ENCODE data around the gene ADPGK. TPM values are rescaled to one million over a fixed set of nuclear protein-coding genes. Genes with fewer than 3 reads are reported as not detected.
"Not testable (repeated sequence)": the region's sequence is repeated elsewhere in the genome, so short reads cannot be mapped to it uniquely, and the experiment has no call there.

ADPGK gene
- total and polyA plus RNA-seq, 2 donors: 63.9 to 100 TPM

DNA sequence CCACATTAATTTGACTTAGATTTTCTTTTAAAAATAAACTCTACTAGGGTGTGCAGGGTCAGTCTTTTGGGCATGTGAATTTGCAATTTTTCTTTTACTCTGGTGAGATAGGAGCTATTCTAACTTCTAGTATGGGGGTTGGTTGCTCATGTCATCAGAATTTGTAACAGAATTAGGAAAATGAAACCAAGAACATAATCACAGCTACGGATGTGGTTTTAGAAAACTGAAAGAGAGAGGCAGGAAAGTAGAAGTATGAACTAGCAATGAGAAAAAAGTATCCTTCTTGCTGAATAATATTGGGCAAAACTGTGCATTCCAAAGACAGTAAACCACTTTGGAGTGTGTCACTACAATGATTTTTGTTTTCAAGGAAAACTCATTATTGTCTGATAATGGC lies 43.3 kb downstream of the ADPGK start:
- Histone ChIP-seq H3K27me3 (ENCODE audit: control insufficient read depth in 2 of 2, insufficient read depth in 1 of 2, low read length in 1 of 2) (no peaks in the 10 kb centered on the region), H3K27ac (ENCODE audit: low read depth in 1 of 2, low read length in 1 of 2) (peak overlapping the region in 1 of 2 donors; percentile 45), H3K9me3 (ENCODE audit: control insufficient read depth in 2 of 2, insufficient read depth in 1 of 2, low read length in 1 of 2) (no peaks in the 10 kb centered on the region), H3K36me3 (ENCODE audit: control insufficient read depth in 2 of 2, insufficient read depth in 2 of 2, low read length in 1 of 2) (peaks cover 18 to 24% of the 10 kb centered on the region in 2 donors), H3K4me3 (ENCODE audit: low read length in 2 of 2) (no peak overlapping the region), H3K4me1 (ENCODE audit: control insufficient read depth in 2 of 2, insufficient read depth in 2 of 2, low read length in 2 of 2) (peaks cover 0 to 3% of the 10 kb centered on the region in 2 donors)
- 14% methylated on average over 1 of the region's 1 CpG for WGBS
- peak in 5 of 9 donors; percentile 7 to 53 (median 9) for DNase-seq (ENCODE audit: low read depth in 6 of 9, low spot score in 9 of 9)

DNA sequence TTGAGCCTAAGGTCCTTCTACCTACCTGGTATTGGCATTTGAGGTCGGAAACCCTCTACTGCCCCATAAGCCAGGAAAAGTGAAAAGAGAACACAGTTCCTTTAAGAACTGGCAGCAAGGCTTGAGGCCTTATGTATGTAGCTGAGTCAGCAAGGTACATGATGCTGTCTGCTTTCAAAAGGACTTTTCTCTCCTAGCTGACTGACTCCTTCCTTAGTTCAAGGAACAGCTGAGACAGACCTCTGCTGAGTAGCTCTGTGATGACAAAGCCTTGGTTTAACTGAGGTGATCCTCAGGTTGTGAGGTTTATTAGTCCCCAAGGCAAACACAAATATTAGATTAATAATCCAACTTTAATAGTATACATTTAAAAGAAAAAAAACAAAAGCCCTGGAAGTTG lies 45.8 kb downstream of the ADPGK start:
- WGBS: 94% methylated on average over 1 of the region's 1 CpG
- peaks cover 18 to 27% of the 10 kb centered on the region in 2 donors for H3K36me3 ChIP-seq (ENCODE audit: control insufficient read depth in 2 of 2, insufficient read depth in 2 of 2, low read length in 1 of 2)
- H3K27me3 ChIP-seq (ENCODE audit: control insufficient read depth in 2 of 2, insufficient read depth in 1 of 2, low read length in 1 of 2): no peaks in the 10 kb centered on the region
- H3K9me3 ChIP-seq (ENCODE audit: control insufficient read depth in 2 of 2, insufficient read depth in 1 of 2, low read length in 1 of 2): no peaks in the 10 kb centered on the region
- DNase-seq (ENCODE audit: low read depth in 6 of 9, low spot score in 9 of 9): no peak
- H3K4me1 ChIP-seq (ENCODE audit: control insufficient read depth in 2 of 2, insufficient read depth in 2 of 2, low read length in 2 of 2): peaks cover 0 to 3% of the 10 kb centered on the region in 2 donors
- H3K4me3 ChIP-seq (ENCODE audit: low read length in 2 of 2): no peak overlapping the region
- no peak overlapping the region for H3K27ac ChIP-seq (ENCODE audit: low read depth in 1 of 2, low read length in 1 of 2)

DNA sequence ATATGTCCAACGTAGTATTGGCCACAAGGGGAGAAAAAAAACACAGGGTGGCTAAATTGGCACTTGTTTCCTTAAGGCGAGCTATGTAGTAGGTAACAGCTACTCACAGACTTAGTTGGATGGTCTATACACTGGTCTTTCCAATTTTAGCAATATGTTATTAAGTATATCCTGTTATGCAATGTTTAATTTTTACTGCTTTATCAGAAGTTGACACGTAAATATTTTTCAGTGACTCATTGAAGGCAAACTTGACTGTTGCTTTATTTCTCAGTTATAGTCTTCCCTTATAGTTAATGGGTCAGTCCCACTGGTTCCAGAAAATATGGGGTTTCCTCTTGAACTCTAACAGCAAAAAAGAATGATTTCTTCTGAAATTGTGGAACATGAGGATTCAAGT lies 46.5 kb downstream of the ADPGK start:
- H3K4me3 ChIP-seq (ENCODE audit: low read length in 2 of 2): no peak overlapping the region
- peaks cover 0 to 3% of the 10 kb centered on the region in 2 donors for H3K4me1 ChIP-seq (ENCODE audit: control insufficient read depth in 2 of 2, insufficient read depth in 2 of 2, low read length in 2 of 2)
- no peak overlapping the region for H3K27ac ChIP-seq (ENCODE audit: low read depth in 1 of 2, low read length in 1 of 2)
- H3K9me3 ChIP-seq (ENCODE audit: control insufficient read depth in 2 of 2, insufficient read depth in 1 of 2, low read length in 1 of 2): no peaks in the 10 kb centered on the region
- DNase-seq (ENCODE audit: low read depth in 6 of 9, low spot score in 9 of 9): no peak
- no peaks in the 10 kb centered on the region for H3K27me3 ChIP-seq (ENCODE audit: control insufficient read depth in 2 of 2, insufficient read depth in 1 of 2, low read length in 1 of 2)
- peaks cover 18 to 27% of the 10 kb centered on the region in 2 donors for H3K36me3 ChIP-seq (ENCODE audit: control insufficient read depth in 2 of 2, insufficient read depth in 2 of 2, low read length in 1 of 2)
- WGBS: 98% methylated on average over 3 of the region's 3 CpGs

DNA sequence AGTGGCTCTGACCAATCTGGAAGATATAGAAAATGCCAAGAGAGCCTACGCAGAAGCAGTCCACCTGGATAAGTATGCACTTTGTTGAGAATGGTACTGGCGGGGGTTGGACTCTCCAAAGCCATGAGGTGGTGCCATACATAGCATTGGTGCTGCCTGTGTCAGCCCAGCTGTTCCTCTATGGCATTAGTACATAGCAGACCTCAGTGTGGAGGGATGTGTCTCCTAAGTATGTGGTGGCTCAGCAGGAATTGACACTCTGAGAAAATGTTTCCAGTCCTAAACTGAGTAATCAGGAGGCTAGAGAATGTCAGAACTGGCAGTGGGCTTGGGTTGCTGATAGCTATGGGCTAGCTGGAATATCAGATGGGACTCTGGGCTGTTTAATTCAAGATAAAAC lies 48.4 kb downstream of the ADPGK start:
- no peak overlapping the region for H3K4me3 ChIP-seq (ENCODE audit: low read length in 2 of 2)
- over 99% methylated on average over 2 of the region's 2 CpGs for WGBS

DNA sequence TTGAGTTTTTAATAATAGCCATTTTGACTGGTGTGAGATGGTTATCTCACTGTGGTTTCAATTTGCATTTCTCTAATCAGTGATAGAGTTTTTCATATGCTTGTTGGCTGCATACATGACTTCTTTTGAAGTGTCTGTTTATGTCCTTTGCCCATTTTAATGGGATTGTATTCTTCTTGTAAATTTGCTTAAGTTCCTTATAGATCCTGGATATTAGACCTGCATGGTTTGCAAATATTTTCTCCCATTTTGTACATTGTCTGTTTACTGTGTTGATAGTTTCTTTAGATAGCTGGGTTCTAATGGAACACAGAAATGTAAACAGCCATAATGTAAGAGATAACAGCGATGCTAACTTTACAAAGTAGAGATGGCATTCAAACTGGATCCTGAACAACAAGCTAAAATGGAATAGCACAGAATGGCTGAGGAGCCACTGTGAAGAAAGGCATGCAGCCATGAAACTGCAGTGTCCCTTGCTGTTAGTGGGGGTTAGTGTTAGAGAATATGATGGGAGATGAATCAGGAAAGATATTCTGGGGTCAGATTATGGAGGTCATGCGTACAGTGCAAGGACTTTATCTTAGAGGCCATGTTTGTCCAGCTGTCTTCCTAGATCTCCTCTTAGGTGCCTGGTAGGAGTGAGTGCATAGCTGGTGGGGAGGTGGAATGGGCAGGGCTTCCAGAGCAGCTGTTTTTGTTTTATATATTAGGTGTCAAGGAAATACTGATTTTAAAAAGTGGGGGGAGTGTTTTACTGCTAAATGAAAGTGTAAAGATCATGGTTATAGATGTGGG lies 49.4 kb downstream of the ADPGK start:
- Histone ChIP-seq H3K9me3 (ENCODE audit: control insufficient read depth in 2 of 2, insufficient read depth in 1 of 2, low read length in 1 of 2) (no peaks in the 10 kb centered on the region), H3K36me3 (ENCODE audit: control insufficient read depth in 2 of 2, insufficient read depth in 2 of 2, low read length in 1 of 2) (peaks cover 27 to 33% of the 10 kb centered on the region in 2 donors), H3K4me1 (ENCODE audit: control insufficient read depth in 2 of 2, insufficient read depth in 2 of 2, low read length in 2 of 2) (no peaks in the 10 kb centered on the region), H3K27me3 (ENCODE audit: control insufficient read depth in 2 of 2, insufficient read depth in 1 of 2, low read length in 1 of 2) (no peaks in the 10 kb centered on the region), H3K27ac (ENCODE audit: low read depth in 1 of 2, low read length in 1 of 2) (no peak overlapping the region), H3K4me3 (ENCODE audit: low read length in 2 of 2) (no peak overlapping the region)
- DNase-seq (ENCODE audit: low read depth in 6 of 9, low spot score in 9 of 9): no peak
- 100% methylated on average over 2 of the region's 2 CpGs for WGBS

More for the DNA sequence above, 48.4 kb downstream of the ADPGK start:
- Histone ChIP-seq H3K4me1 (ENCODE audit: control insufficient read depth in 2 of 2, insufficient read depth in 2 of 2, low read length in 2 of 2) (peaks cover 0 to 3% of the 10 kb centered on the region in 2 donors), H3K27ac (ENCODE audit: low read depth in 1 of 2, low read length in 1 of 2) (no peak overlapping the region), H3K27me3 (ENCODE audit: control insufficient read depth in 2 of 2, insufficient read depth in 1 of 2, low read length in 1 of 2) (no peaks in the 10 kb centered on the region), H3K9me3 (ENCODE audit: control insufficient read depth in 2 of 2, insufficient read depth in 1 of 2, low read length in 1 of 2) (no peaks in the 10 kb centered on the region), H3K36me3 (ENCODE audit: control insufficient read depth in 2 of 2, insufficient read depth in 2 of 2, low read length in 1 of 2) (peaks cover 27 to 33% of the 10 kb centered on the region in 2 donors)
- no peak for DNase-seq (ENCODE audit: low read depth in 6 of 9, low spot score in 9 of 9)

DNA sequence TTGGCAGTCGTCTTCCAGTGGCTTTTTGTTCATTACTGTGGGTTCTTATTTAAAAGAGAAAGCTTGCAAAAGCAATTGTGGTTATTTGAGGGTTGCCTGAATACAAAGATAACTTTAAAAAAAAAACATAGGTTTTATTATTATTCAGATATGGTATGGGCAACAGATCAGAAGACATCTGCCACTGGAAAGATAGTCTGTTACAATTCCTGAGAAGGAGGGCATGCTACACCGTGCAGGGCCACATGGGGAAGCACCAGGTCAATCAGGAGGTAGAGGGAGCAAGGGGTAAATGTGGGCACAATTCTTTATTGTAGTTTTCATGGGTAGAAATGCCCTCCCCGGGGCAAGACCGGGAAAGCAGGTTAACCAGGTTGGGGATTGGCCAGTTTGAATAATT lies 51.0 kb downstream of the ADPGK start:
- H3K27me3 ChIP-seq (ENCODE audit: control insufficient read depth in 2 of 2, insufficient read depth in 1 of 2, low read length in 1 of 2): no peaks in the 10 kb centered on the region
- H3K4me3 ChIP-seq (ENCODE audit: low read length in 2 of 2): no peak overlapping the region
- WGBS: 96% methylated on average over 4 of the region's 4 CpGs
- DNase-seq (ENCODE audit: low read depth in 6 of 9, low spot score in 9 of 9): no peak
- peaks cover 19 to 27% of the 10 kb centered on the region in 2 donors for H3K36me3 ChIP-seq (ENCODE audit: control insufficient read depth in 2 of 2, insufficient read depth in 2 of 2, low read length in 1 of 2)
- H3K27ac ChIP-seq (ENCODE audit: low read depth in 1 of 2, low read length in 1 of 2): no peak overlapping the region
- no peaks in the 10 kb centered on the region for H3K4me1 ChIP-seq (ENCODE audit: control insufficient read depth in 2 of 2, insufficient read depth in 2 of 2, low read length in 2 of 2)
- H3K9me3 ChIP-seq (ENCODE audit: control insufficient read depth in 2 of 2, insufficient read depth in 1 of 2, low read length in 1 of 2): no peaks in the 10 kb centered on the region

DNA sequence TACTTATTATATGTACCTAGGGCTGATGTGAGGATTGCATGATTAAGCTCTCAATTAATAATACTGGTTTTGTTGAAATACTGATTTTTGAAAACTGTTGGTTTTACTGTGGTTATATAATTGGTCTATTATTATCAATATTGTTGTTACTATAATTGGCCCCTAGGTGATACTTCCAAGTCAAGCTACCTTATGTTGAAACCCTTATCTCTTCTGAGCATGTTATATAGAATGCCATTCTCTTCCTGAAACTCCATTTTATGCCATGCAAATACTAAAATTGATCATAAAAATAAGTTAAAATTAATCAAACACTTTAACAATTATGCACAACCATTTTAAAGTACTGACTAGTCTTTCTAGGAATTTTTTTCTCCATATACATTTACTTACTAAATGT lies 51.5 kb downstream of the ADPGK start:
- no peak for DNase-seq (ENCODE audit: low read depth in 6 of 9, low spot score in 9 of 9)
- Histone ChIP-seq H3K27ac (ENCODE audit: low read depth in 1 of 2, low read length in 1 of 2) (no peak overlapping the region), H3K4me3 (ENCODE audit: low read length in 2 of 2) (no peak overlapping the region), H3K27me3 (ENCODE audit: control insufficient read depth in 2 of 2, insufficient read depth in 1 of 2, low read length in 1 of 2) (no peaks in the 10 kb centered on the region), H3K9me3 (ENCODE audit: control insufficient read depth in 2 of 2, insufficient read depth in 1 of 2, low read length in 1 of 2) (no peaks in the 10 kb centered on the region), H3K36me3 (ENCODE audit: control insufficient read depth in 2 of 2, insufficient read depth in 2 of 2, low read length in 1 of 2) (peaks cover 16 to 25% of the 10 kb centered on the region in 2 donors), H3K4me1 (ENCODE audit: control insufficient read depth in 2 of 2, insufficient read depth in 2 of 2, low read length in 2 of 2) (no peaks in the 10 kb centered on the region)

DNA sequence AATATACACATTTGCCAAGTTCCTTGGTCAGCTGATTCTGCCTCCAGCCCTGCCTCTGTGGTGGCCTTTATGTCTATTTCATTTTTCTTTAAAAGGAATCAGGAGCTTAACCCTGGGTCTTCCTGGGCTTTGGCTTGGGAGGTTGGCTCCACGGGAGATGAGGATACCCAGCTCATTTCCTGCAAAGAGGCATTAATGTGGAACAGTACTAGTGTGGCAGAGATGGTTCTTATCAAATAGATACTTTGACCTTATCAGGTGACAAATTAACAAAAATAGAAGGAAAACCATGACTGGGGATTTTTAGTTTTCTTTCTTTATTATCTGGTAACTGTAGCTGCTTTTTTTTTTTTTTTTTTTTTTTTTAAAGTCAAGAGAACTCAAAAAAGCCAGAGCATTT lies 54.7 kb downstream of the ADPGK start:
- Histone ChIP-seq H3K4me1 (ENCODE audit: control insufficient read depth in 2 of 2, insufficient read depth in 2 of 2, low read length in 2 of 2) (no peaks in the 10 kb centered on the region), H3K27ac (ENCODE audit: low read depth in 1 of 2, low read length in 1 of 2) (no peak overlapping the region), H3K9me3 (ENCODE audit: control insufficient read depth in 2 of 2, insufficient read depth in 1 of 2, low read length in 1 of 2) (no peaks in the 10 kb centered on the region), H3K36me3 (ENCODE audit: control insufficient read depth in 2 of 2, insufficient read depth in 2 of 2, low read length in 1 of 2) (peaks cover 9 to 14% of the 10 kb centered on the region in 2 donors), H3K4me3 (ENCODE audit: low read length in 2 of 2) (no peak overlapping the region), H3K27me3 (ENCODE audit: control insufficient read depth in 2 of 2, insufficient read depth in 1 of 2, low read length in 1 of 2) (no peaks in the 10 kb centered on the region)
- DNase-seq (ENCODE audit: low read depth in 6 of 9, low spot score in 9 of 9): no peak
- 100% methylated on average over 1 of the region's 1 CpG for whole genome bisulfite sequencing

DNA sequence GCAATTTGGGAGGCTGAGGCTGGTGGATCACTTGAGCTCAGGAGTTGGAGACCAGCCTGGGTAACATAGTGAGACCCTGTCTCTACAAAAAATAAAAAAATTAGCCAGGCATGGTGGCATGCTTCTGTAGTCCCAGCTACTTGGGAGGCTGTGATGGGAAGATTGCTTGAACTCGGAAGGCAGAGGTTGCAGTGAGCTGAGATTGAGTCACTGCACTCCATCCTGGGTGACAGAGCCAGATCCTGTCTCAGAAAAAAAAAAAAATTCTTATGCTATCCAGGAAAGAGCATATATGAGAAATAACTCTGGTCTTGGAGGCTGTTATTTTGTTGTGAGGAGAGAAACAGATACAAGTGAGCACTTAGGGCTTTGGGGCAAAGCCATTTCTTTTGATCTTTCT lies 55.3 kb downstream of the ADPGK start:
- WGBS: 96% methylated on average over 1 of the region's 1 CpG
- H3K36me3 ChIP-seq (ENCODE audit: control insufficient read depth in 2 of 2, insufficient read depth in 2 of 2, low read length in 1 of 2): peaks cover 11 to 14% of the 10 kb centered on the region in 2 donors
- H3K4me1 ChIP-seq (ENCODE audit: control insufficient read depth in 2 of 2, insufficient read depth in 2 of 2, low read length in 2 of 2); H3K27me3 ChIP-seq (ENCODE audit: control insufficient read depth in 2 of 2, insufficient read depth in 1 of 2, low read length in 1 of 2); DNase-seq (ENCODE audit: low read depth in 6 of 9, low spot score in 9 of 9); H3K9me3 ChIP-seq (ENCODE audit: control insufficient read depth in 2 of 2, insufficient read depth in 1 of 2, low read length in 1 of 2); H3K4me3 ChIP-seq (ENCODE audit: low read length in 2 of 2); H3K27ac ChIP-seq (ENCODE audit: low read depth in 1 of 2, low read length in 1 of 2): not testable (repeated sequence)
